GM21723 (cell line): Measurements from ENCODE around the gene CORO6.
A peak's percentile ranks its signal among the peaks of the same experiment; 100 is the strongest.

Source experiments
- ATAC-seq: cut with Tn5 transposase; IDR thresholded peaks from one replicate; pipeline ENCODE4 v1.9.1; 2021; ENCODE audit warnings: mild to moderate bottlenecking, moderate library complexity; ENCODE audit not compliant: unreplicated experiment

The CORO6 gene

DNA sequence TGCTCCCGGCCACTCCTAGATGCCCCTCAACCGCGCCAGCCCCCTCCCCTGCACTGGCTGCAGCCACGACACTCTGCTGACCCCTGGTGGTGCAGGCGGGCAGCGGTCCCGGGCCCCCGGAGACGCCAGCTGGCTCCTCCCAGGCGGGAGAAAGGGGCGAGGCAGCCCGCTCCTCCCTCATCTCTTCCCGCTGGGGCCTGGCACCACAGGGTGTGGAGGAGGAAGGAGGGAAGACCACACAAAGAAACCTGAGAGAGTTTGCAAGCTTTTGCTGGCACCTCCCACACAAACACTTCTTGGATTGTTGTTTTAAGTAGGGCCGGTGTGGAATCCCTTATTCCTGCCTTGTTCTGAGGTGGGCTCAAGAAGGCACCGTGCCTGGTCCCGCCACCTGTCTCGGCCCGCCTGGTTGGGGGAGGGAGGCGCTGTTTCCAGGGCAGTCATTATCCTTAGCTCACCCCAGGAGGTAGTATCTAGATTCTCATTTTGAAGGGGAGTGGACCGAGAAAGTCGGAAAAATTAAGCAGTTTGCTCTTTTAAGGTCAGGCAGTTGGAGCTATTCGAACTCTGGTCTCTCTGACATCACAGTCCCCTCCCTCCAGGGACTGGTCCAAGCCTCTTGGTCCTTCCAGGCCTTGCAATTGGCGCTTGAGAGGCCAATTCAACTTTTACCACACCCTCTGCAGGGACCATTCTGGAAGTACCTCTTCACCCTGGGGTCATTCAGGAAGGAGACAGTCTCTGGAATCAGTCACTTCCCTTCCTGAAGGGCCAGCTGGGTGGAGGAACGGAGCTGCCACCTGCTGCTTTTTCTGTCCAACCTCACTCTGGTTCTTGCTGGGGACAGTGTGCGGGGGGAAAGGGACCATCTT, 30.7 kb downstream of the CORO6 start:
- no peak for ATAC-seq

DNA sequence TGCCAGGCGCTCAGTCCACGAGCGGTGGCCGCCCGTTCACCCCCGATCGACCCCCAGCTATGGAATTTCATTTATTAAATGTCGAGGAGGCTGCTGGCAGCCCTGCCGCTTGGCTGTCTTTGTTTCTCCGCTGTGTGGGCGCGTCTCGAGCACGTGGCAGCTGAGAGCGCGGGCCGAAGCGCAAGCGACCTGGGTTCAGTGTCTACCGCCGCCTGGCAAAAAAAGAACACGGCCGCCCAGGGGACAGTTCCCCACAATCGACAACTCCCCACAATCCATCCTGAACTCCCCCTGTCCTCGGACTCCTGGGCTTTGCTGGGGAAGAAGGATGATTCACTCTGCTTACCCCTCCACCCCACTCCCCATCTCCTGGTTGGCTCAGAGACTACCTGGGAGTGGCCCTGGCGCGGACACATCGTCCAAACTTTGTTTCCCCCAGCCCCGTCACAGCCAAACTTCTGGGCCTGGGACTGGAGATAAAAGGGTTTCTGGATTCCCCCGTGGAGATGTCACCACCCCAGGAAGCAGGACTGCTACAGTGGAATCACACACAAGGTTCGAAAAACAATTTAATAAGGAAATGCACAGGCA, 31.5 kb downstream of the CORO6 start:
- no peak for ATAC-seq

DNA sequence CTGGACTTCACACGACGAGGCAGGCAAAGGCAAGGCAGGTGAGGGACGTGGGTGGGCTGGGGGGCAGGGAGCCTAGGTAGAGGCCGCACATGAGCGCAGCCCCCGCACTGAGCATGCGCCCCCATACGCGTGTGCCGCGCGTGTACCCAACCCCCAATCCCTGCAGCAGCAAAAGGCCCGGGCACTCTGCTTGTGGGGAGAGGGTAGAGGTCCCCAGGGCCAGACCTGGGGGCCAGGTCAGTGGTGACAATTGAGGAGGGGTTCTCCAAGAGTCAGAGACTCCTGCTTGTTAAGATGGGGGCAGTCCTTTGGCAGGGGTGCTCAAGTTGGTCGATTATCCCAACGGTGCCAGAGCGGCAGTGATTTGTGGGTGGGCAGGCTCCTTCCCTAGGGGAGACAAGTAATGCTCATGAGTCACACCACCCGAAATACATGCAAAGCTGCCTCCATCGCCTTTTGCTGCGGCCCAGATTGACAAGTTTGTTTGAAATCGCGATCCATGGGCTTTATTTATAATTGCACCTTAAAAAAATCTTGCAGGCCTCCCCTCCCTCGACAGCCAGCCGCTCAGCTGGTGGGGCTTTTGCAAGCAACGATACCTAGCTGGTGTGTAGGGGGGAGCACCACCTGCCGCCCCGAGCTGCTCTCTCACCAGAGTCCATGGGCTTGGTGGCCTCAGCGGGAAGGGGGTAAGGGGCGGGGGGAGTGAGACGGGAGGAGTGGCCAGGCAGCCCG, 32.1 kb downstream of the CORO6 start:
- no peak for ATAC-seq

GRCh38 chr17:29589524-29590410, 32.9 kb downstream of the CORO6 start, which contains the start of gene GIT1:
TSS of gene GIT1 (minus strand) at chr17:29589648. CDS start at chr17:29589378, 270 bp downstream.
- ATAC-seq = peak; percentile 43

DNA sequence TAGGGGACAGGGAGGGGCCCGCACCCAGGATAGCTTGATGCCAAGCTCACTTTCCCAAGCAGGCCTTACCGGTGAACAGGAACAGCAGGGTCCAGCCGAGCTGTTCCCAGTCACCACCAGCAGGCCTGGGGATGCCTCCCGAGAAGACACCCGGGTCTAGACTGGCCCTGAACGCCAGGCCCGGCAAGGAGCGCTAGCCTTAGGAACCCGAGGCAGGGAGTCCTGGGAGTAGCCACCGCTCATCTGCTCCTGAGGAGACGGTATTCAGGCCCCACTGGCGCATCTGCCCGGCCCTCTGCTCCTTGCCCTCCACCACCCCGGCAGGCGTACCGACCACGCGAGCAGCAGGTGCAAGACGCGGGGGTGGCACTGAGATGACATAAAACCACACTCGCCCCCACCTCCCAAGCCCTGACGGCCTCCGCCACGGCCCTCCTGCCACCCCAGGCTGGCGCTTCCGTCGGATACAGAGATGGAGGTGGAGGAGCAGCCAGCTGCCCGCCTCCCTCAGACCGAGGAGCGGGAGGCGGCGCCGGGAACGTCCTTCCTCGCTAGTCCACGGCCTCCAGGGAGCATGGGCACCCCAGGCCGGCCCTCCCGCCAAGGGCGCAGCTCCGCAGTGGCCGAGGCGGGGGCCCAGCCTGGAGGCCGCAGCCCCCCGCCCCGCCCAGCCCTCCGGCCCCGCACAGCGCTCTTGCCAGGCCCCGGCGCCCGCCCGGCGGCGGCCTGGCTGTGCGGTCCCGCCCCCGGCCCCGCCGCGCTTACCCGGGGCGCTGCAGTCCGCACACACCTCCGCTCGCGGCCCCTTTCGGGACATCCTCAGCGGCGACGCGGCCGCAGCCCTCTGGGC, 33.9 kb downstream of the CORO6 start:
- peak; percentile 21 for ATAC-seq

- ATAC-seq = no peak
These were observed 34.6 kb downstream of the CORO6 start for GRCh38 chr17:29588017-29588561.

GRCh38 chr17:29587591-29587990, 35.1 kb downstream of the CORO6 start:
- no peak for ATAC-seq

DNA sequence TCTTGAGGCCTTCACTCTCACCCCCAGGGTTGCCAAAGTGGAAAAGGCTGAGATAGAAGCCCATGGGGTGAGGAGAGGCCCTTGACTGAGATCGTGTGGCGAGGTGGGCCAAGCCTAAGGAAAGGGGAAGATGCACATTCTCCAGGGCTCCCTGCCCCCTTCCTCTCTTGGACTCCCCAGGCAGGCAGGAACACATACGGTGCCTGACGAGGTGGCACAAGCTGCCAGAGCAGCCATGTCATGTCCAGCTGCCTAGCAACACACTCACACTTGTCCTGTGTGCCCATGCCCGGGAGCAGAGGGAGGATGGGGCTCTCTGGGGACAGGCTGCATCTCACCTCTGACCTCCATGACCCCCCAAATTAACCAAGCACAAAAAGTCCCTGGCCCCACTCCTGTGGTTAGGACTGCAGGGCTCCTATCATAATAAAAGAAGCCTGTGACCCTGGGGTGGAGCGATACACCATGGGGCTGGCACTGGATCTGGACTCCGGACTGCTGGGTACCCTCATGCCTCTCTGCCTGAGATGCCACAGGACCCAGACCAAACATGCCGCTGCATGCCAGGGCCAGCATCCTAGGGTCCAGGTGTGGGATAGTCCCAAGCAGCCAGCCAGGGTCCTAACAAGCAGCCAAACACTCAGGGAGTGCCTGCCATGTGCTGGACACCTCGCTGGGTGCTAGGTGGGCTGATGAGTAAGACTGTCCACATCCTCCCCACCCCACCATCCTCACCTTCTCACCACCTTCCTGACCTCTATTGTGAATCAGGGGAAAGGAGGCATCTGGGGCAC, 35.8 kb downstream of the CORO6 start:
- no peak for ATAC-seq

- no peak for ATAC-seq
These were observed 37.5 kb downstream of the CORO6 start for GRCh38 chr17:29585080-29585751.

DNA sequence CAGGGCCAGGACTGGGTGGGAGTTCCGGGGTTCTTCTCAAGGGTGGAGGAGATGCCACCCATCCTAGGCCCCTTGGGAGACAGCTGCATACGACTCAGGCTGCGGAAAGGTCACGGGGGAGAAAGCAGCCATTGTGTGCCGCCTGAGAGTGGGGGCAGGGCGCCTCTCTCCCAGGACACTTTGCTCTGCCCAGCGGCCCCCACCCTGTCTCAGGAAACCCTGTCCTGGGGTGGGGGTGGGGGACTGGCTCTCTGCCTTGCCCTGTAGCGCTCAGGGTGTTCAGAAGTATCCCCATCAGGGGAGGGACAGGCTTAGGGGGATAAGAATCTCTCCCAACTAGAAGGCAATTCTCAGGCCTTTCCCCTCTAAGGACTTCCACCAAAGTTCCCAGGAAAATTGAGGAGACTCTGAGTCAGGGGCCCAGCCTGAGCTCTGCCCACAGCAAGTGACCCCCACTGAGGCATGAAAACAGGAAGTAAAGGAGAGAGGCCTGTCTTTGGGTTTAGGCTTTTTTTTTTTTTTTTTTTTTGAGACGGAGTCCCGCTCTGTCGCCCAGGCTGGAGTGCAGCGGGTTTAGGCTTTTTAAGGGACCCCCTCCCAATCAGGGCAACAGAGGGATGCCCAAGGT, 38.1 kb downstream of the CORO6 start:
- ATAC-seq = no peak

- no peak for ATAC-seq
These were observed 39.1 kb downstream of the CORO6 start for GRCh38 chr17:29583324-29584248.

- ATAC-seq = no peak
These were observed 39.9 kb downstream of the CORO6 start for GRCh38 chr17:29582772-29583171.

GRCh38 chr17:29582254-29582765, 40.4 kb downstream of the CORO6 start:
- no peak for ATAC-seq

DNA sequence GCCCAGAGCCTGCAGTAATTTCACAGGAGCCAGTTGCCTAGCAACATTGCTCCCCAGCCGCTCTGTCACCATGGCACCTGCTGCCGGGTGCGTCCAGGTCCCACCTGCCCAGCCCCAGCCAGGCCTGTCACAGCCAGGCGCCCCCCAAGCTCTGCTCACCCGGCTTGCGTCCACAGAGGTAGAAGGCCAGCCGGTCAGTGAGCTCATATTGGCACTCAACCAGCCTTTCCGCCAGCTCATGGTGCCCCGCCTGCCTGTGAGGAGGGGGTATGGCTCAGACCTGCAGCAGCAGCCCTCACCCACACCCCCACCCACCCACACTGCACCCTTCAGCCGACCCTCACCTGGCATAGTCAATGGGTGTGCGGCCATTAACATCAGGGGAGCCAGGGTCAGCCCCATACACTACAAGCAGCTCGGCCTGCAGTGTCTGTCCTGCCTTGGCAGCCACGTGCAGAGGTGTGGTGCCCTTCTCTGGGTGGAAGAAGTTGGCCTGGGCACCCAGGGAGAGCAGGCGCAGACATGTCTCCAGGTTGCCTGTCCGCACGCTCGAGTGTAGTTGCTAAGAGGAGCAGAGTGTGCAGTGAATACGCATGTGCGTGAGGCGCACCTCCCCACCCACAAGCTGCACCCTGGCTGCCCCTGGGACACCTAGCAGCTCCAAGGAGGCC, 41.0 kb downstream of the CORO6 start:
- no peak for ATAC-seq

DNA sequence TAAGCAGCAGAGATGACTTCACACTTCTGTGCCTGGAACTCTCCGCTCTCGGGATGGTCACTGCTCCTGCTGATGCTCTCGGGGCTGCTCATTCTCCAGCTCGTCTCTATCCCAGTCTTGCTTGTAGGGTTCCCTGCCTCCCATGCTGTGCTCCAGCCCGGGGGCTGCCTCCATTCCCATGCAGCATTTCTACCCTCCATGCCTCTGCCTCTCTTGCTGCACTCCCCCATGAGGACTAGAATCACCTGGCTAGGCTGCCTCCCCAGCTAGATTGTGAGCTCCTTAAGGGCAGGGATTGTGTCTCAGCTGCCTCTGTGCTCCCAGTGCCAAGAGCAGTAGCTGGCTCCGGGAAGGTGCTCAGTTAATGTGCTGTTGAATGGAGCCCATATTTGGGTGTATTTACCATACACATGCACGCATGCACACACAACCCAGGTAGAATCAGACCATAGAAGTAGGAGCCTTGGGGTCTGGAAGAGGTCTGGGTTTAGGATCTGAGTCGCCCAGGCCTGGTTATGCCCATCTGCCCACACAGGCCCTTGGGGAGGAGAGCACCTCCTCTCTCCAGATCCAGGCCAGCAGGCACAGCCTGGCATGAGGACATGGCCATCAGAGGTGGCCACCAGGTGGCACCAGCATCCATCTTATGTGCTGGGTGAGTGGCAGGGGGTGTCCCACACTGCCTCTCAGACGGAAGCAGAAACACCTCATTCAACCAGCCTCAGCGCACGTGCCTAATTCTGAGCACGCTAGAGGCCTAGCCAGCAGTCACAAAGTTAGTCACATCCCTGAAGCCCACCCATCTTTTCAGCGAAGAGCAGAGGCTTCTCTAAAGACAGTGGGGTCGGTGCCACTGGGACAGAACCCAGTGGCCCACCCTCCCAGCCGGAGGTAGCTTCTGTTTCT, 42.6 kb downstream of the CORO6 start:
- peak; percentile 69 for ATAC-seq
